HUES64 (cell line): ENCODE data around the gene FILIP1.

Experiments
- H3K27ac ChIP-seq: 2 replicates; pipeline ENCODE4 v1.7.0; 2013; ENCODE audit warnings: low read depth, low read length, inconsistent platforms
- H3K27me3 ChIP-seq: 2 replicates; pipeline ENCODE4 v1.6.1; 2013; ENCODE audit warnings: mild to moderate bottlenecking, low read length; ENCODE audit not compliant: insufficient read depth
- H3K36me3 ChIP-seq: 2 replicates; pipeline ENCODE4 v1.6.1; 2013; ENCODE audit warnings: mild to moderate bottlenecking, low read length; ENCODE audit not compliant: insufficient read depth
- H3K4me1 ChIP-seq: 2 replicates; pipeline ENCODE4 v1.6.1; 2013; ENCODE audit warnings: mild to moderate bottlenecking, low read length, moderate library complexity; ENCODE audit not compliant: insufficient read depth
- H3K4me3 ChIP-seq: 2 replicates; pipeline ENCODE4 v1.5.1; 2013; ENCODE audit warnings: mild to moderate bottlenecking, low read length, moderate library complexity
- H3K9ac ChIP-seq: 2 replicates; pipeline ENCODE4 v1.6.1; 2013; ENCODE audit warnings: mild to moderate bottlenecking, low read depth, low read length
- H3K9me3 ChIP-seq: 2 replicates; pipeline ENCODE4 v1.6.1; 2013; ENCODE audit warnings: low read depth, low read length; ENCODE audit not compliant: insufficient read depth
- WGBS: fragments of 150-250, 120-280 bp; methylation state at CpG from one replicate; pipeline ENCODE4 v1.1.7; 2013; ENCODE audit warnings: missing lambda C conversion rate; 5-methylcytosine and 5-hydroxymethylcytosine counted together

The FILIP1 gene

GRCh38 chr6:75378101-75378500 is 115.5 kb downstream of the FILIP1 start:
- no peak overlapping the region for H3K9ac ChIP-seq
- H3K27ac ChIP-seq, result no peak overlapping the region
- no peaks in the 10 kb centered on the region for H3K27me3 ChIP-seq
- H3K36me3 ChIP-seq, result no peaks in the 10 kb centered on the region
- no peak overlapping the region for H3K4me3 ChIP-seq
- no peaks in the 10 kb centered on the region for H3K9me3 ChIP-seq
- WGBS, result 48% methylated on average over 2 of the region's 2 CpGs
- H3K4me1 ChIP-seq, result peaks cover 54% of the 10 kb centered on the region

DNA sequence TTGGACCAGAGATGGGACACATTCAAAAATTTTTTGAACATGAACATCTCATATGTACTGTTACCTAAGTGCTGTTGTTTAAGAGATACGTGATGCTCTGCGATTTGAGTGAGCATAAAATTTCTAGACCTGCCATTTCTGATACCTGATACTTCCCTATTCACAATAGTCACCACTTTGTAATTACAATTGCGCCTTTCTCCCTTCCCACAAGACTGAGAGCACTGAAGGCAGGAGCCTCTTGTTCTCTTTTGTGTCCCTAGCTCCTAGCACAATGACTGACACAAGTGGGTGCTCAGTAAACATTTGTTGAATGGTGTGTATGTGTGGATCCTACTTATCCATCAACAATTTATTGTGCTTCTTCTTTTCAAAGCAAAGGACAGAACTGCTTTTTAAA is 116.2 kb downstream of the FILIP1 start:
- 53% methylated on average over 3 of the region's 3 CpGs for WGBS
- Histone ChIP-seq H3K36me3 (no peaks in the 10 kb centered on the region), H3K9ac (no peak overlapping the region), H3K27me3 (no peaks in the 10 kb centered on the region), H3K4me3 (no peak overlapping the region), H3K4me1 (peaks cover 46% of the 10 kb centered on the region), H3K27ac (peak overlapping the region; percentile 46; the same call in 1 of the 2 replicates), H3K9me3 (no peaks in the 10 kb centered on the region)

DNA sequence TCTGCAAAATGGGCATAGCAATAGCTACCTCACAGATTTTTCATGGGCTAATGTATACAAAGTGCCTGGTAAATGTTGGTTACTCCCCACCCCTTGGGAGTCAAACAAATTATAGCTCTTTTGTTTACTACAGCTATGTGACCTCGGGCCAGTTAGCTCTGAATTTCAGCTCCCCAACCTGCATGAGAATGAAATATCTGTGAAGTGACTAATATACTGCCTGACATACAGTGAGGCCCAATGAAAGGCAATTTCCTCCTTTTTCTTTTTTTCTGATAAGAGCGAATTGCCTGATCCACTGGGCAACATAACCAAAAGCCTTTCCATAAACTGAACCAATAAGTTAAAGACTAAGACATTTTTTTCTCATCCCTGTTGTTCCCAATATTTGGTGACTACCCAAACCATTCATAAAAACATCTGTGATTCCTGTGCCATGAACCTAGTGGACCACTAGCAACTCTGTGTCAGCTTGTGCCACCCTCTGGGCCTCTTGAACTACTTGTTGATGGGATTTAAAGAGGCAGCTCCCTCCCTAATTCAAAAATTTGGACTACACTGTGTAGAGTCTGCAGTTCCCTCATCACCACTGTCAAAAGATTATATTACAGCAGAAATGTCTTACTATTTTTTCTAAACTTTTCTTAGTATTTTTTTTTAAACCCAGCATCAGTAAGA is 117.1 kb downstream of the FILIP1 start:
- peaks cover 40% of the 10 kb centered on the region for H3K4me1 ChIP-seq

GRCh38 chr6:75374961-75375400 is 118.6 kb downstream of the FILIP1 start:
- WGBS, result 58% methylated on average over 5 of the region's 5 CpGs
- no peak overlapping the region for H3K9ac ChIP-seq
- H3K27me3 ChIP-seq, result no peaks in the 10 kb centered on the region
- peak overlapping the region; percentile 78 for H3K27ac ChIP-seq
- peaks cover 40% of the 10 kb centered on the region for H3K4me1 ChIP-seq
- H3K36me3 ChIP-seq, result no peaks in the 10 kb centered on the region
- H3K4me3 ChIP-seq, result no peak overlapping the region
- no peaks in the 10 kb centered on the region for H3K9me3 ChIP-seq

More for the DNA sequence above, 117.1 kb downstream of the FILIP1 start:
- Histone ChIP-seq H3K27ac (peak overlapping the region; percentile 46; the same call in 1 of the 2 replicates), H3K27me3 (no peaks in the 10 kb centered on the region), H3K9me3 (no peaks in the 10 kb centered on the region), H3K4me3 (no peak overlapping the region), H3K9ac (no peak overlapping the region; the same call in 1 of the 2 replicates), H3K36me3 (no peaks in the 10 kb centered on the region)
- 32% methylated on average over 2 of the region's 2 CpGs for WGBS

DNA sequence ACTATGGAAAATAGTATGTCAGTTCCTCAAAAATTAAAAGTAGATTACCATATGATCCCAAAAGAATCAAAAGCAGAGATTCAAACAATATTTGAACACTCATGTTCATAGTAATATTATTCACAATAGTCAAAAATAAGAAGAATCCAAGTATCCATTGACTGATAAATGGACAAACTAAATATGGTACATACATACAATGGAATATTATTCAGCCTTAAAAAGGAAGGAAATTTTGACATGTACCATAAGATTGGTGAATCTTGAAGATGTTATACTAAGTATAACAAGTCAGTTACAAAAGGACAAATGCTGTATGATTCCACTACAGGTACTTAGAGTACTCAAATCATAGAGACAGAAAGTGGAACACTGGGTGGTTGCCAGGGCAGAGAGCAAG is 120.7 kb downstream of the FILIP1 start:
- no peaks in the 10 kb centered on the region for H3K36me3 ChIP-seq
- no peak overlapping the region for H3K27ac ChIP-seq
- peaks cover 36% of the 10 kb centered on the region for H3K4me1 ChIP-seq
- H3K4me3 ChIP-seq, result no peak overlapping the region
- H3K27me3 ChIP-seq, result no peaks in the 10 kb centered on the region
- H3K9me3 ChIP-seq, result no peaks in the 10 kb centered on the region
- H3K9ac ChIP-seq, result no peak overlapping the region

GRCh38 chr6:75370011-75370410 is 123.6 kb downstream of the FILIP1 start:
- WGBS, result 88% methylated on average over 2 of the region's 2 CpGs
- H3K36me3 ChIP-seq, result no peaks in the 10 kb centered on the region
- H3K27me3 ChIP-seq, result no peaks in the 10 kb centered on the region

GRCh38 chr6:75368864-75369402 is 124.7 kb downstream of the FILIP1 start:
- H3K9ac ChIP-seq, result no peak overlapping the region
- H3K9me3 ChIP-seq, result no peaks in the 10 kb centered on the region
- H3K4me1 ChIP-seq, result peaks cover 4% of the 10 kb centered on the region; the same call in 1 of the 2 replicates
- WGBS, result 95% methylated on average over 3 of the region's 3 CpGs
- no peaks in the 10 kb centered on the region for H3K36me3 ChIP-seq
- no peak overlapping the region for H3K4me3 ChIP-seq
- H3K27ac ChIP-seq, result no peak overlapping the region
- H3K27me3 ChIP-seq, result no peaks in the 10 kb centered on the region

More at GRCh38 chr6:75370011-75370410, 123.6 kb downstream of the FILIP1 start:
- Histone ChIP-seq H3K27ac (no peak overlapping the region), H3K4me1 (peaks cover 8% of the 10 kb centered on the region; the same call in 1 of the 2 replicates), H3K9ac (no peak overlapping the region), H3K4me3 (no peak overlapping the region), H3K9me3 (no peaks in the 10 kb centered on the region)

DNA sequence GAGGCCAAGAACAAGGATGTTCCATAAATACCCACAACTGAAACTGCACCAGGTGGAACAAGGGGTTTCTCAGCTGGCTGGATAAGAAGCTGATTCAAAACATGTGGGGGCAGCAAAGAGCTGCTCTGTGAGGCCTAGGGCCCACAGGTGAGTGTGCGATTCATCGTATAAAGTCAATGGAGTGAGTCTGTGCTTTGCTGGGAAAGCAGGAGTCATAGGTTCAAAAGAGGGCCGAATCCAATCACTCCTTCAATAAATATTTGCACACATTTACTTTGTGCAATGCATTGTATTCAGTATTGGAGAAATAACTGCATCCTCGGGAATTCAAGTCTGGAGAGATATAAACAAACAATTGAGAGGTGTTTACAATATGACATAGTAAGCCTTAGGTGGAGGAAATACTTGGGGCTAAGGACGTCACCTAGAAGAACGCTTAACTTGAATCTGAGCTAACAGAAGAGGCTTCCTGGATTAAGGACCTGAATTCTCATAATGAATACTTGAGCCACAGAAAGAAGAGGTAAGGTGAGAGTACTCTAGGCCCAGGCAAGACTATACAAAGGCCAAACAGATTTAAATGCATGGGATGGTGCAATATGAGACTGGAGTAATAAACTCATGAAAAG is 125.3 kb downstream of the FILIP1 start:
- 65% methylated on average over 5 of the region's 6 CpGs for WGBS
- Histone ChIP-seq H3K9ac (no peak overlapping the region), H3K36me3 (no peaks in the 10 kb centered on the region), H3K4me3 (no peak overlapping the region), H3K27ac (no peak overlapping the region), H3K27me3 (no peaks in the 10 kb centered on the region), H3K9me3 (no peaks in the 10 kb centered on the region), H3K4me1 (peaks cover 4% of the 10 kb centered on the region; the same call in 1 of the 2 replicates)

DNA sequence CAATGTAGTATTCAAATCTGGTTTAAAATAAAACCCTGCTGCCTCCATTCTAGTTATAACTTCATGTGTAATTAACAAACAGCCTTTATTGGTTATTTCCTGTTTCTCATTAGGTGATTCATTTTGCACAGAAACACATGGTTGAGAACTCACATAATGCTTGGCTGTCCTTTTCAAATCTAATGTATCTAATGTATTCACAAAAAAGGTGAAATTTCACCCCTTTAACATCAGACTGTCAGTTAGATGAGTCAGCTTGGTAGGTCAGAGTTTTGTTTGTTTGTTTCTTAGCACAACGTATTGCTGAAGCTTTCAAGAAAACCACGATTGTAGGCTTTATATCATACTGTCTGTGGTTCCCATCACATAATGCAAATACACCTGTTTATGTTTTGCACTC is 130.3 kb downstream of the FILIP1 start:
- Histone ChIP-seq H3K27ac (no peak overlapping the region), H3K4me3 (no peak overlapping the region), H3K27me3 (no peaks in the 10 kb centered on the region), H3K9ac (no peak overlapping the region), H3K4me1 (peaks cover 2% of the 10 kb centered on the region; the same call in 1 of the 2 replicates), H3K9me3 (no peaks in the 10 kb centered on the region), H3K36me3 (no peaks in the 10 kb centered on the region)
- WGBS, result 83% methylated on average over 2 of the region's 2 CpGs

DNA sequence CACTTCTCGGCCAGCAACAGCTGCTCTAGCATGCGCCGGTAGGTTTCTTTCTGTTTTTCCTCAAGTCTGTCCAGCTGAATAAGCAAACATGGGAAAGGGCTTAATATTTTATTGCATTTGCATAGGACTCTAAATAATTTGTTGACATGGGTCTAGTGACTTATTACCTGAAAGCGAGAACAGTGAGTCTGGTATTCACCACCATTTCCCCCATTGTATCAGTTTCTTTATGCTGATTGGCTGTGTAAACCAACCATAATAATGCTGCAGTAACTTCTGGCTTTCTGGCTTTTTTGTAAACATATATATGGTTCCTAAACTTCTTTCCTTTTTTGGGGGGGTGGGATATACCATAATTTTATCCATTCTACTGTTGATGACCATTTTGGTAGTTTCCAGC is 140.0 kb downstream of the FILIP1 start:
- Histone ChIP-seq H3K27ac (no peak overlapping the region), H3K9me3 (no peaks in the 10 kb centered on the region), H3K4me3 (no peak overlapping the region), H3K4me1 (peaks cover 24% of the 10 kb centered on the region), H3K9ac (no peak overlapping the region), H3K27me3 (no peaks in the 10 kb centered on the region), H3K36me3 (no peaks in the 10 kb centered on the region)
- 95% methylated on average over 4 of the region's 4 CpGs for WGBS

GRCh38 chr6:75351570-75351969 is 142.0 kb downstream of the FILIP1 start:
- Histone ChIP-seq H3K9me3 (no peaks in the 10 kb centered on the region), H3K27me3 (no peaks in the 10 kb centered on the region), H3K9ac (no peak overlapping the region), H3K27ac (no peak overlapping the region), H3K4me3 (no peak overlapping the region), H3K36me3 (no peaks in the 10 kb centered on the region), H3K4me1 (peaks cover 33% of the 10 kb centered on the region)
- 98% methylated on average over 2 of the region's 2 CpGs for WGBS
